A673 (cell line): ENCODE measurements around the gene VPS11.

Experiments
- EZH2 ChIP-seq: fragments of 200-600 bp; sonication (generic); IDR thresholded peaks from 2 replicates; pipeline ENCODE4 v1.6.1; 2017; ENCODE audit warnings: borderline replicate concordance, low read depth, mild to moderate bottlenecking, mixed read lengths, antibody characterized with exemption, low read length; ENCODE audit not compliant: poor library complexity, severe bottlenecking
- TF ChIP-seq, protein P1 (sequence below): fragments of 300-800, 200-600 bp; sonication (generic); conservative IDR thresholded peaks from 2 replicates; pipeline ENCODE4 v1.5.1; 2017; ENCODE audit warnings: low read depth, mild to moderate bottlenecking, antibody characterized with exemption, low read length, moderate library complexity, mixed read lengths

DNA sequence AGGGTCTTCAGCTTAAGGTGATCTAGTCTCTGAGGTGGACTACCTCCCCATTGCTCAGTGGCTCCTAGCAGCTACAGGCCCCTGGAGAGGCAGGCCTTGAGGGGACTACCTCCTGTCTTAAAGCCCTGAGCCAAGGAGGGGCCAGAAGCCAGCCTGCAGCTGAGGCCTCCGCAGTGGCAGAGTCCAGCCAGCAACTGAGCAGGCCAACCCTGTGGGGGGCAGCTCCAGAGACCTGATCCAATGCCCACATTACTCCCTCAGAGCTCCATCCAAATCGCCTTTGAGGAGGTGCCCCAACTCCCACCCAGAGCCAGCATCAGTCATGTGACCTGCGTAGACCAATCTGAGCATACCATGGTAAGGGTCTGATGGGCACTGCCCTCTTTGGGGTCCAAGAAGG lies 42.2 kb downstream of the VPS11 start:
- TF ChIP-seq, protein P1, sequence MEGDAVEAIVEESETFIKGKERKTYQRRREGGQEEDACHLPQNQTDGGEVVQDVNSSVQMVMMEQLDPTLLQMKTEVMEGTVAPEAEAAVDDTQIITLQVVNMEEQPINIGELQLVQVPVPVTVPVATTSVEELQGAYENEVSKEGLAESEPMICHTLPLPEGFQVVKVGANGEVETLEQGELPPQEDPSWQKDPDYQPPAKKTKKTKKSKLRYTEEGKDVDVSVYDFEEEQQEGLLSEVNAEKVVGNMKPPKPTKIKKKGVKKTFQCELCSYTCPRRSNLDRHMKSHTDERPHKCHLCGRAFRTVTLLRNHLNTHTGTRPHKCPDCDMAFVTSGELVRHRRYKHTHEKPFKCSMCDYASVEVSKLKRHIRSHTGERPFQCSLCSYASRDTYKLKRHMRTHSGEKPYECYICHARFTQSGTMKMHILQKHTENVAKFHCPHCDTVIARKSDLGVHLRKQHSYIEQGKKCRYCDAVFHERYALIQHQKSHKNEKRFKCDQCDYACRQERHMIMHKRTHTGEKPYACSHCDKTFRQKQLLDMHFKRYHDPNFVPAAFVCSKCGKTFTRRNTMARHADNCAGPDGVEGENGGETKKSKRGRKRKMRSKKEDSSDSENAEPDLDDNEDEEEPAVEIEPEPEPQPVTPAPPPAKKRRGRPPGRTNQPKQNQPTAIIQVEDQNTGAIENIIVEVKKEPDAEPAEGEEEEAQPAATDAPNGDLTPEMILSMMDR: no peak
- no peak for TF ChIP-seq EZH2
